Stimulated activated CD8-positive, alpha-beta memory T cell treated with anti-CD3 and anti-CD28 coated beads, Interleukin-15, amount 100 ng/mL, for 24 hours (primary cell): Measurements from ENCODE around the gene SCEL.

Experiments used
- DNase-seq: peaks from one replicate; pipeline ENCODE4 v3.0.0-alpha.2; 2020; ENCODE audit warnings: low read depth

SCEL gene

DNA sequence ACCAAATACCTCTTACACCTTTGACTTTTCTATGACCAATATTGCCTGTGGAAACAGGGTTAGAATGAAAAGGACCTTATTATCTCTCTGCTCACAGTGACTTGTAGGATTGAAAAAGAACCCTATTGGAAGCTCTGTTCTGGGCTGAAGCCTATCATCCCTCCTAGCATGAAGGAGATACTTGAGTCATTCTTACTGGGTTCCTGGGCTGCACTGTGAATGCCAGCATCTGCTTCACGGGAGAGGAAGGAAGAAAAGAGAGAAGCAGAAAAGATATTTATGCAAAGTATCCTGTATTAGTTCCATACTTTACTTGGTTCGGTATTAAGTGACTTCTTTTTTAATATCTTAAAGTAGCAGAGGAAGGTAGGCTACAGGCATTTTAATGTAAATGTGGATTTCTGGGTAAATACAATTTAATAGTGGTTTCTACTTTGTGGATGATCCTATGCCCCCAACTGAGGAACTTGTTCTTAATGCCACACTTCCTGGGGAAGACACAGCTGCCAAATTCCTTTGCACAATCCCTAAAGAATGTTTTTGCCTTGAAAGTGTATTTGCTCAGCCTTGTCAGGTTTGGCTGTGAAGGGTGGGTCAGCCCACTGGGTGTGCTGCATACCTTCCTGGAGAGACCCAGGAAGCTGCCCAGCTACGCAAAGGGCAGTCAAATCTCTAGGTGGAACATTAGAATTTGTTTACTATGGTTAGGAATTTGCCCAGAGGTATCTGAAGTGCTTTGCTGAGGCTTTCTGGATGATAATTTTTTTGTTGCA lies 13.7 kb upstream of the SCEL start:
- DNase-seq = no peak

DNA sequence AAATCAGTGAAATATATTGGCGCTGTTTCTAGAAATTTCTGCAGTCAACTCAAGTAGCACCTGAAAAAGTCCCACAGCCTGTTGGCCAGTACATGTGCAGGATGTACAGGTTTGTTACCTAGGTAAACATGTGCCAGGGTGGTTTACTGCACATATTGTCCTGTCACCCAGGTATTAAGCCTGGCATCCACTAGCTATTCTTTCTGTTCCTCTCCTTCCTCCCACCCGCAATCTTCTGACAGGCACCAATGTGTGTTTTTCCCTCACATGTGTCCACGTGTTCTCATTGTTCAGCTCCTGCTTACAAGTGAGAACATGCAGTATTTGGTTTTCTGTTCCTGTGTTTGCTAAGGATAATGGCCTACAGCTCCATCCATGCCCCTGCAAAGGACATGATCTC lies 13.1 kb upstream of the SCEL start:
- no peak for DNase-seq

DNA sequence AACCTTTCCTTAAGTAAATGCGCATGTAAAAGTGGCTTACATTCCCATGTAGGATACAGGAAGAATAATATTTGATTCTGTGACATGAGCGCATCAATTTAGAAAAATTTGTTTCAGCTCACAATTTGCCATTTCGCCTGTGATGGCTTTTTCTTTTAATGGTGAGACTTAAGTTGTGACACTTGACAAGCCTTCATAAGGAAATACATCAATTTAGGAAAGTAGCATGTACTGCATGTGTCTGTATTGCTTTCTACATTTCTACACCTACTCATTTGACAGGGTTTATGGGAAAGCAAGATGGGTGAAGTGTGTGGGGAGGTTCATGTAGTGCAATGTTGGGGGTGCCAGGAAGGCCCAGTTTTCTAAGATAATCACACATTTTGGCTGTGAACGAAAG lies 12.1 kb upstream of the SCEL start:
- no peak for DNase-seq

DNA sequence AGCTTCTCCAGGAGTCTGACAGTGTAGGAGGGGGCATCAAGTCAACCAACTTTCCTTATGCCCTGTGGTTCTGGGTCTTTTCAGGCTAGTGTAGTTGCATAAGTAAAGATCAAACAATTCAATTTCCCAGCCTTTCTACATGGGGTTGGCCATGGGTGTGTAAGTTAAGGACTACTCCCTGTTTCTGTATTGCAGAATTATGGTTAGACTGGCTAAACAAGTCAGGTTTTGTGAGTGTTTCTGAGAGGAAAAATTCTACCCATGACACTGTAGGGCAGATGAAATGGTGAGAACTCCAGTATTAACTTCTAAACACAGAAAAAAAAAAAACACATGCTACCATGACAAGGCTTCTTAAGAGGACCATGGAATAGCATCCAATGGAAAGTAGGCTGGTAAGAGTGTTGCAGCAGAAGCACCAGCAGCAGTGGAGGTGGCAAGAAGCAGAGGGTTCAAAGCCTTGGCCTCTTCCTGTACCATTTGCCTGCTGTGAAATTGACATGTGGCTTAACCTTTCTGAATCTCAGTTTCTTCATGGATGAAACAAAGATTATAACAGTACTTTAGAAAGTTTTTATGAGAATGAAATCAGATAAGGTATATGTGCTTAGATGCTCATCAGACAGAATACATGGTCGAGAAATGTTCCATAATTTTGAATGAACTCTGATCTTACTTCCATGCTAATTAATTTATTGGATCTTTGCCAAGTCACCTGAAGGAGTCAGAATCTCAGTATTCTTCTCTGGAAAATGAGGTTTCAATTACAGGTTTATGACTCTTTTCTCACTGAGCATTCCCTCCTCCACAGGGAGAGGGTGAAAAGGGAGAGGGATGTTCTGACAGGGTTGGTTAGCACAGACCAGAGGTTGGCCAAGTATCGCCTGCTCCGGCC lies 11.4 kb upstream of the SCEL start:
- no peak for DNase-seq

DNA sequence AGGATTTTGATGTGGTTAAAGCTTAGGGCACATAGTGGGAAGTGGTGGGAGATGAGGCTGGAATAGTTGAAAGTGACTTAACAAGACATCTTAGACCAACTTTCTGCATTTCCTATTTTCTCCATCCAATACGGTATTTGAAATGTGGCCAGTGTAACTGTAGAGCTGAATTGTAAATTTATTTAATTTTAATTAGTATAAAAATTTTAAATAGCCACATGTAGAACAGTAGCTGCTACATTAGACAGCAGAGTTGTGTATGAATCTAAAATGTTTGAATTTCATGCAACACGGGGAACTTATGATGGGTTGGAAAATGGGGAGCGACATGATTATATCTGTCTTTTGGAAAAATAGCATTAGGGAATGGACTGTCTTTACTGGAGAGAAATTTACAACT lies 7.1 kb upstream of the SCEL start:
- DNase-seq = no peak

DNA sequence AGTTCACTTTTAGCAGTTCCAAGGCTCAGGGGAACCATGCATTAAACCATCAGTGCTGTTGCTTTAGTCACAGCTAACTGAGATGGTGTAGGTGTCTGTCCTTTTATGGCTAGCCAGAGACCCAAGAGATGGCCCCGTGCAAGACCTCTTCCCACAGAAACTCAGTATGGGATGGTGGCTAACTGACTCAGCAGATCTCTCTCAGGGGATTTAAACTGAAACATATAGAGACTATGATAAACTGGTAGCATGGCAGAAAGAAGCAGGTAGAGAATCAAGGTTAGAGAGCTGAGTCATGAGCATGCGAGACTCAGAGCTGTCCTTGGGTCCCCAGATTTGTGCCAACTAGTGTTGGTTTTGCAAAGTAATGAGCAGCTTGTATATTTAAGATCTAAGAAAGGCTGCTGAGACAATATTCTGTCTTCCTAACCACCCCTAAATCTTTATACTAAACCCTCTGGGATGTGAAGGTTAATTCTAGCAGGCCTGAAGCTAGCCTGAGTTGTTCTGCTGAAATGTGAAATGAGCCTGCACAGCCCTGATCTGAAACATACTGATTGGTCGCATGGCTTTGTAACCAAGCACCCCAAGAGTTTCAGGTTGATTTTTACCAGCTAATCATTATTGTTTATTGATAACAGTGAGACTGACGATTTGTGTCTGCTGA lies 6.5 kb upstream of the SCEL start:
- DNase-seq = no peak

DNA sequence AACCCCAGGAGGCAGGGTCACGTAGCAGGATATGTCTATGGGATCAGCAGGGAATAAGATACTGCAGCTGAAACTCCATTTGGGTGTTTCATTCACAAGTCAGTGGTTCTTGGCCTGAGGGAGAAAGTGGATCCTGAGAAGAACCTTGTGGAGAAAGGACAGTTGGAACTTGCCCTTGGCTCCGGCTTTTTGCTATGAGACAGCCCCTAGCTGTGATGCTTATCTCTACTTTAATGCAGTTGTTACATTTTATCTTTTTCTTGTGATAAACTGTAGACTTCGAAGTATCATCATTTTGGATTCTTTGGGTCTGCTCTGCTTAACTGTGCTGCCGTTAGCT lies 6.0 kb upstream of the SCEL start:
- DNase-seq = no peak

DNA sequence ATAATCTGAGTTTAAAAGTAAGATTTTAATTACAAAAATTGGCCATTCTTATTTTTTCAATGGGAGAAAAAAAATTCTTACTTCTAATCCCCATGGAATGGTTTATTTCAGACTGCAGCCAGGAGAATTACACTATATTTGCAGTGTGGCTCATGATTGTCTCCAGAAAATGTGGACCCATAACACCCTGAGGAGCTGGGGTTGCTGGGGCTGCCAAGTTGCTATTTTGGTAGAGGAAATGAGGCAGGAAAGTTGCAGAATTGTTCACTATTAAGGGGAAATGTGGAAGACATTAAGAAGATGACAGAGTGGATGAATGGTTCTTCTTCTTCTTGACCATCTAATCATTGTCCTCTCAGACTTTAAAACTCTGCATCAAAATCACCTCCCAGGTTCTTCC lies 4.6 kb upstream of the SCEL start:
- no peak for DNase-seq

DNA sequence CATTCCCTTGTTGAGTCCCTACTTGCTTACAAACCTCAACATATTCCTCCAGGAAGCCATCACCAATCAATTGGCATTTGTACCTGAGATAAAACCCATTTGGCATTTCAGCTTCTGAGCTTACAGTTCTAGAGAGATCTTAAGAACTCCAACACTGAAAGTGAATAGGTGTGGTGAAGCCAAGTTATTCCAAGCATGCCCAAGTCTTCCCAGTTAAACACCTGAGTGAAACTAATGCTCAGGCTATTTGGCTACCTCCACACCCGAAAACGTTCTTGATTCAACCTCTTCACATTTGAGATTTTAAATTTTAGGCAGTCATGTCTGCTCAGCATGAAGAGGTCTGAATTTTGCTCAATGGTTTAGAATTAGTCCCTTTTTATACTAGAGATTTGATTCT lies 2.5 kb upstream of the SCEL start:
- DNase-seq = no peak

DNA sequence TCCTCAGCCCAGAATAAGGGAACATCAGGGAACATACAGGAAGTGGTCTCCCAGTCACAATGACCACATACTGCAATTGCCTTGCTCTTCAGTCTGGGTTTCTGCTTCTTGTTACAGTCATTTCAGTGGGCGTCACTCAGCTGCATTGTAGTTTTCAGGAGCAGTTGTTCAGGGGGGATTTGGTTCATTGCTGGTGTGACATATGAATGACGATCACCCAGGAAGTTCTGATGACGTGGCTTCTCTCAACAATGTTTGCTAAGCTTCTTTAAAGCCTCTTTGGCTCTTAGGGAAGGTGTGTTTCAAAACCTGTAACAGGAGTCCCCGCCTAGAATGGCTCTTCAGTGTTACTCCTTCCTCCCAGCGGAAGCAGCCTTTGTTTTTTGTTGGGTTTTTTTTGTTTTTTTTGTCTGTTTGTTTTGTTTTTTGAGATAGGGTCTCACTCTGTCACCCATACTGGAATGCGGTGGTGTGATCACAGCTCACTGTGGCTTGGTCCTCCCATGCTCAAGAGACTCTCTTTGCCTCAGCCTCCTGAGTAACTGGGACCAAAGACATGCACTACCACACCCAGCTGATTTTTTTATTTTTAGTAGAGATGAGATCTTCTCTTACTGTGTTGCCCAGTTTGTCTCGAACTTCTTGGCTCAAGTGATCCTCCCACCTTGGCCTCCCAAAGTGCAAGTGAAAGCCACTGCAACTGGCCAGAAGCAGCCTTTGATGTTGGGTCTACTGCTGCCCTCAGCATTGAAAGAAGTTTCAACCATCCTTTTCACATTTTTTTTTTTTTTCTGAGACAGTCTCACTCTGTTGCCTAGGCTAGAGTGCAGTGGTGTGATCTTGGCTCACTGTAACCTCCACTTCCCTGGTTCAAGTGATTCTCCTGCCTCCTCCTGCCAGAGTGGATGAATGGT lies 1.4 kb upstream of the SCEL start:
- no peak for DNase-seq

DNA sequence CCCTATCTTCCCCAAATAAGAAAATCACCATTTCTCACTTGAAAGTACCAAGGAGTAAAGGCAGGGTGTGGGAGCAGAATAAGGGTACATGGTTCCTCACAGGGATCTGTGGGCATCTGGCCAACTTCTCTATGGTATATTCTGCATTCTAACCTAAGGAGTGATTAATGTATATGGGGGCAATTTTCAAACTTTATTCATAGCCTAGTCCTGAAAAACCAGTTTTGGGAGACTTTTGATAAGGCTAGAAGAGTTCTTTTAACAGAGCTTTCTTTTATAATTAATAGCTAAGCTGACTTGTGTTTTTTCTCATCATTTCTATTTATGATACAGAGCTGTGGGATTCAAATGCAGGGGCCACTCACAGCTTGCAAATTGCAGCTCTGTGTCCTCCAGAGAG lies 852 bp downstream of the SCEL start:
- no peak for DNase-seq

DNA sequence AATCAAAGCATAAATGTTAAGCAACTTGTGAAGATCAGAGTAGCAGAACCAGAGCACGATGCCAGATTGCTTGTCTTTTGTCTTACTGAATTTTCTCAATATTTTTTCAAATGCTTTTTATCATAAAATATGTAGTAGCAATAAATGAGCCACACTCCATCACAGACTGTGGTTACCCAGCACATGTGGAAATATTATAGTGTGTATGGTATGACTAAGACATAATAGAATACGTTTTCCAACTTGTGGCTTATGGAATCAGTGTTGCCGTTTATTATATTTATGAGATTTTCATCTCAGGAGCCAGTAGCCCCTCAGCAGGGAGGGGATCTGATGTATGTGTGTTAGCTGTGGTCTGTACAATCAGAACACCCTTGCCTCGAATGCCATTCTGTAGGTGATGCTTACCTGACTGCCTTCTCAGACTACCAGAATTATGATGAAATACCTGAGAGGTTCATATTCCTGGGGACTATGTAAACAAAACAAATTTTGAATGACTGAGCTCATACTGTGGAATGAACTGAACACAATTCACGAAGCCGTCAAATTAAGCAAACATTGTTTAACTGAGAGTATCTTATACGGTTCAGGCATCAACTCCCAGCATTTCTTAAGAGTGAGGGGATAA lies 1.9 kb downstream of the SCEL start:
- no peak for DNase-seq

DNA sequence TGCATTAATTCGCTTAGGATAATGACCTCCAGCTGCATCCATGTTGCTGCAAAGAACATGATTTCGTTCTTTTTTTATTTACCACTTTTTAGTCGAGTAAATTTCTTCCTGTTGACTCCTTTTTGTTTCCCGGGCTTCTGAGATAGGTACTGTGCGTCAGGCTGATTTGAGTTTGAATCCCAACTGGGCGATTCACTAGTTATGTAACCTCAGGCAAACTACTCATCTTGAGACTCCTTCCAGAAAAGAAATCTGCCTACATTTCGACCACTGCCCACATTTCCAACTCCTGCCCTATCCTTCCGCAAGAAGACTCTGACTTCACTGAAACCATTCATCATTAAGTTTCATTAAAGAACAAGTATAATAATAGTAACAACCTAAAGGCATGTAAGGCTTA lies 8.2 kb downstream of the SCEL start:
- DNase-seq = no peak

DNA sequence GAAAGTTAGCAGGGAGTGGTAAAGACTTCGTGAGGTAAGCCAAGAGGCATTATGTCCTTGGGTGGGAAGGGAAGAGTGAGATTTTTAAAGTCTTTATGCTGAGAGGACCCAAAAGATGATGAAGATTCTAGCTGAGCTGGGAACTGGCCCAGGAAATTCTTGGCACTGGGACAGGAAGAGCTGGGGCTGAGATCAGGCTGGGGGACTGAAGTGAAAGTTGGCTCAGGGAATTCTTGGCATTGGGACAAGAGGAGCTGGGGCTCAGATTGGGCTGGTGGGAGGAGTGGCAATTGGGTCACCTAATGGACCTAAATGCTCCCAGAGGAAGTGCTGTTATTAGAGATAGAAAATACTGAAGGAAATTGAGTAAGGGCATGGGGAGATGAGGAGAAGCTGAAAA lies 8.8 kb downstream of the SCEL start:
- DNase-seq = no peak

DNA sequence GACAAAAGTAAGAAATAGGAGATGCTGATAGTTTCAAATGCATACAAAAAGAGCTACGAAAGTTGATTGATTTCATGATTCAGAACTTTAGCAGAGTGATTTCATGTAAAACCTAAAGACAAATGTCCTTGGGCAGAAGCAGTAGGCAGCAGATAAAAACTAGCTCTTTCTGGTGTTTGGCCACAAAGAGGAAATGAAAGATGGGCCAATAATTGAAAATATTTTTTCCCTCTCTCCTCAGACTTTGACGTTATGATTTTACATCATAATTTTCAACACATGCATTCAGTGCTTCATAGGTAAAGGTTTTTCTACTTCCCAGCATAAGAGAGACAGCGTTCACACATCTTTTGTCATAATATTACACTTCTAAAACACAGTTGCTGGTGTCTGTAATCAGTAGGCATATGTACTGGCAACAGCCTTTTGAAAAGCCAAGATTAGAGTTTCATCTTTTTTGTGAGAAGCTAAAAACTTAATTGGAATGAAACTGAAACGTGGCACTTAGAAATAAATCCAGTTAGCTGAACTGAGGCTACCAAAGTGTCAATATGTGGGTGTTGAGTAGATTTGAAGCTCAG lies 9.3 kb downstream of the SCEL start:
- no peak for DNase-seq

DNA sequence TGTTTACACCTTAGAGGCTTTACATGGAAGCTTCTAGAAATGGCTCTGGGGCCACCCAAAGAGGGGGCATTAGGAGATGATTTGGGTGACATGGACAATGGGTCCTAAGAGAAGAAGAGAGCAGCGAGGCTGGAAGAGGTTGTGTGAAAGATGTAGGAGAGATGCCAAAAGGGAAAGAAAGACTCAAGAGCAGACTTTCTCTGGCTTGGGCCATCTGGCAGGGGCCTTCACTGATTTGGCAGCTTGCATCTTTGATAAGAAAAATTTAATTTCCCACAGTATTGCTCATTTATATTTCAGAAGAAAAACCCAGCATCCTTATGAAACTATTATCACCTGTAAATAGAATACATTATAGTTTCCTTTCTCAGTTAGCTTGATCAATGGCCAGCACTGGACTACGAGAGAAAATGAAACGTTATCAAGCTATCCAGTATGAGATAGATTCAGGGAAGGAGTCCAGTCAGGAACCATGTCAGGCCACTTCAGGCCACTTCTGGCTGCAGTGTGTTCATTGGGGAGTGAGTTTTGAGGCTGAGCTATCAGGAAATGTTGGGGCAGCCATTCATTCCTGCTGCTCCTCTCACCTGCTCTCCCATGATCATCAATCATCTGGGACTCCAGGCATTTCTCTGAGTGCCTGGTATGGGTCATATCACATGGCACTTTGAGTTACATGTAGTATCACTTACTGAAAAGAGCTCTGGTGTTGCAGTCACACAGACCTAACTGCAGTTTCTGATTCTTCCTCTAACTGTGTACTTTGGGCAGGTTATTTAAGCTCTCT lies 10.3 kb downstream of the SCEL start:
- no peak for DNase-seq

DNA sequence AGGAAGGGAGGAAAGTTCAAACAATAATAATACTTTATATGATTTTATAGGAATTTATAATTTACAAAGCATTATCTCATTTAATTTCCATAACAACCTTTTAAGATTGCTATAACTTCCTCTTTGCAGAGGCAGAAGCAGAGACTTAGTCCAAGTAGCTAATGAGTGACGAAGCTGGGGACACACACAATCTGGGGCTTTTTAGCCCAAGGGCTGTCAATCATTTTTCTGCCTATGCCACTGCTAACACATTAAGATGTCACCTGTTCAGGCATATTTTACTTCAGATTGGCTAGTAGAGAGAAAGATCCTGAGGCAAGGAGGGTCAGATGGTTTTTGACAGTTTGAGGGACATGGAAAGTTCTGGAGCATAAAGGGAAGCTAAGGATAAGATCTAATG lies 12.6 kb downstream of the SCEL start:
- no peak for DNase-seq

DNA sequence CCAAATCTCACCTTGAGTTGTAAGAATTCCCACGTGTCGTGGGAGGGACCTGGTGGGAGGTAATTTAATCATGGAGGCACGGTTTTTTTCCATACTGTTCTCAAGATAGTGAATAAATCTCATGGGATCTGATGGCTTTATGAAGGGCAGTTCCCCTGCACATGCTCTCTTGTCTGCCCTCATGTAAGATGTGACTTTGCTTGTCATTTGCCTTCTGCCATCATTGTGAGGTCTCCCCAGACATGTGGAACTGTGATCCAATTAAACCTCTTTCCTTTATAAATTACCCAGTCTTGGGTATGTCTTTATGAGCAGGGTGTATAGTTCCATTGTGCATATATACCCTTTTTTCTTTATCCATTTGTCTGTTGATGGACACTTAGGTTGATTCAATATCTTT lies 13.1 kb downstream of the SCEL start:
- DNase-seq = no peak

DNA sequence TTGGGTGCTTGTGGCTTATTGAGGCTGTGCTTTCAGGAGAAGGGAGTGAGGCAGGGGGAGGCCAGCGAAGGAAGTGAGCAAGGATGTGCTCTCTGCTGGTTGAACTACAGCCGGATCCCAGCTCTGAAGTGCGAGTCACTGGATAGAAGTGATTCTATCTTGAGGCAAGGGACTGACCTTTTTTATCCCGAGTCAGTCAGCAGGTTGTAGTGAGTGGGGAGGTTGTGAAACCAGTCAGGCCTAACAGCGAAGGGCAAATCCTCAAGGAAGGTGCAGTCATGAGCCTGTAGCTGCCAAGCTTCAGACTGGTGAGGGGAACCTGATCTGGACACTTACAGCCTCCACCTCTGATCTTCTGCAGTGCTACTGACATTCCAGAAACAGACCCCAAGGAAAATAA lies 18.6 kb downstream of the SCEL start:
- no peak for DNase-seq

DNA sequence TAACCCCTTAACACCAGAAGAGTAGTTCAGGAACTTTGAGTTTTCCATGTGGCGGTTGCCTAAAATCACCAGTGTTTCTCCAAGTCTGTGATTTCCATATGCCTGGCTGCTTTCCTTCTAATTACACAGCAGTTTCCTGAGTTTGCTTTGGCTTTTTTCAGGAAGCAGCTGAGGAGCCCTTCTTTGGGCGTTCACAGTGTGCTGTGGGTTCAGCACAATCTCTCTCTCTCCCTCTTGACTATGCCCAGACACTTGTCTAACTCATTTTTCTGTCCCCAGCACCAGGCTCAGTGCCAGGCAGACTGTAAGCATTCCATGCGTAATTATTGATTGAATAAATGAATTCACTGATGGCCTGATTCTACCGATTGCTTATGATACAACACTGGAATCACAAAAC lies 19.7 kb downstream of the SCEL start:
- no peak for DNase-seq
